ENCODE measurements around the gene USP24. TPM values are rescaled to one million over a fixed set of nuclear protein-coding genes. Genes with fewer than 3 reads are reported as not detected.

The USP24 gene
- total RNA-seq, 1 experiment from 2014 or later = 40.9 TPM

- no peak for TF ChIP-seq JUN (CRISPR knock-in tag; IDR thresholded peaks at IDR 0.05)
- TF ChIP-seq NFE2L1 (CRISPR knock-in tag; IDR thresholded peaks at IDR 0.05) = no peak
- TF ChIP-seq JAZF1 (CRISPR knock-in tag; IDR thresholded peaks at IDR 0.05) = no peak
- no peak for TF ChIP-seq CBFB (CRISPR knock-in tag; IDR thresholded peaks at IDR 0.05; ENCODE audit: low read depth)
- TF ChIP-seq TEAD1 (CRISPR knock-in tag; IDR thresholded peaks at IDR 0.05) = no peak
- no peak for TF ChIP-seq FOXK1 (CRISPR knock-in tag; IDR thresholded peaks at IDR 0.05)
- no peak for TF ChIP-seq CREM (CRISPR knock-in tag; IDR thresholded peaks at IDR 0.05)
- no peak for TF ChIP-seq RORB (CRISPR knock-in tag; IDR thresholded peaks at IDR 0.05)
- no peak for TF ChIP-seq IRF2 (CRISPR knock-in tag; IDR thresholded peaks at IDR 0.05; ENCODE audit: borderline replicate concordance, low read depth)
These were observed 135.5 kb downstream of the USP24 start (continued) for GRCh38 chr1:55079651-55080050.

GRCh38 chr1:55078470-55078869 lies 136.7 kb downstream of the USP24 start:
- Mint-ChIP-seq H3K36me3 (peaks cover 64% of the 10 kb centered on the region), H3K9me3 (no peaks in the 10 kb centered on the region), H3K27me3 (ENCODE audit: low read depth) (no peaks in the 10 kb centered on the region), H3K27ac (no peak overlapping the region), H3K4me3 (no peak overlapping the region), H3K4me1 (no peaks in the 10 kb centered on the region)
- POLR2A ChIA-PET = no interaction called here
- ATAC-seq (no peak), DNase-seq (ENCODE audit: low spot score) (no peak)
- CTCF ChIA-PET = no interaction called here
- no peak for TF ChIP-seq AFF4 (CRISPR knock-in tag; IDR thresholded peaks at IDR 0.05; ENCODE audit: borderline replicate concordance)
- no peak for TF ChIP-seq SP1 (CRISPR knock-in tag; conservative IDR thresholded peaks at IDR 0.05)
- TF ChIP-seq ZNF396 (CRISPR knock-in tag; IDR thresholded peaks at IDR 0.05; ENCODE audit: borderline replicate concordance) = no peak
- no peak for TF ChIP-seq RORB (CRISPR knock-in tag; IDR thresholded peaks at IDR 0.05)
- no peak for TF ChIP-seq NFE2L1 (CRISPR knock-in tag; IDR thresholded peaks at IDR 0.05)
- no peak for TF ChIP-seq GRHL2 (CRISPR knock-in tag; IDR thresholded peaks at IDR 0.05; ENCODE audit: insufficient replicate concordance, severe bottlenecking)
- no peak for TF ChIP-seq CTCF (IDR thresholded peaks at IDR 0.05)
- no peak for TF ChIP-seq USF2 (CRISPR knock-in tag; IDR thresholded peaks at IDR 0.05)
- TF ChIP-seq ZNF423 (CRISPR knock-in tag; IDR thresholded peaks at IDR 0.05) = no peak
- no peak for TF ChIP-seq ARID4B (CRISPR knock-in tag; IDR thresholded peaks at IDR 0.05; ENCODE audit: borderline replicate concordance)
- no peak for TF ChIP-seq NR1H2 (CRISPR knock-in tag; IDR thresholded peaks at IDR 0.05)
- TF ChIP-seq ZMAT4 (CRISPR knock-in tag; IDR thresholded peaks at IDR 0.05) = no peak
- TF ChIP-seq ZSCAN18 (CRISPR knock-in tag; IDR thresholded peaks at IDR 0.05) = no peak
- TF ChIP-seq JAZF1 (CRISPR knock-in tag; IDR thresholded peaks at IDR 0.05) = no peak
- no peak for TF ChIP-seq MAX (CRISPR knock-in tag; IDR thresholded peaks at IDR 0.05)
- no peak for TF ChIP-seq TEAD1 (CRISPR knock-in tag; IDR thresholded peaks at IDR 0.05)
- TF ChIP-seq HMGA2 (CRISPR knock-in tag; IDR thresholded peaks at IDR 0.05) = no peak
